T follicular helper cell (primary cell): Measurements from ENCODE around the gene GSTM2.
"Not testable (repeated sequence)": the region's sequence is repeated elsewhere in the genome, so short reads cannot be mapped to it uniquely, and the experiment has no call there.

Experiments used
- DNase-seq: peaks from one replicate; pipeline ENCODE4 v3.0.0-alpha.2; 2020; ENCODE audit warnings: low read depth

GSTM2 gene

GRCh38 chr1:109677459-109677858 lies 9.6 kb downstream of the GSTM2 start:
- no peak for DNase-seq

GRCh38 chr1:109678637-109679036 lies 10.8 kb downstream of the GSTM2 start:
- not testable (repeated sequence) for DNase-seq

GRCh38 chr1:109684777-109685176 lies 16.9 kb downstream of the GSTM2 start:
- not testable (repeated sequence) for DNase-seq

GRCh38 chr1:109685399-109685798 lies 17.5 kb downstream of the GSTM2 start:
- not testable (repeated sequence) for DNase-seq

GRCh38 chr1:109685890-109686289 lies 18.0 kb downstream of the GSTM2 start:
- not testable (repeated sequence) for DNase-seq

- not testable (repeated sequence) for DNase-seq
Measured at GRCh38 chr1:109687109-109687508, 19.3 kb downstream of the GSTM2 start.

- DNase-seq: no peak
Measured at GRCh38 chr1:109687641-109688499, 20.0 kb downstream of the GSTM2 start, which contains the start of gene GSTM1. Gene GSTM1 (plus strand): TSS chr1:109687817. CDS start chr1:109687874, 57 bp downstream.

GRCh38 chr1:109689844-109690405 lies 22.1 kb downstream of the GSTM2 start:
- DNase-seq: no peak

GRCh38 chr1:109691759-109692158 lies 23.9 kb downstream of the GSTM2 start:
- DNase-seq: no peak

- not testable (repeated sequence) for DNase-seq
Measured at GRCh38 chr1:109694400-109694799, 26.5 kb downstream of the GSTM2 start.

GRCh38 chr1:109695138-109695537 lies 27.3 kb downstream of the GSTM2 start:
- DNase-seq: not testable (repeated sequence)

GRCh38 chr1:109697066-109697465 lies 29.2 kb downstream of the GSTM2 start:
- DNase-seq: no peak

GRCh38 chr1:109697861-109698260 lies 30.0 kb downstream of the GSTM2 start:
- not testable (repeated sequence) for DNase-seq

- not testable (repeated sequence) for DNase-seq
Measured at GRCh38 chr1:109702940-109703339, 35.1 kb downstream of the GSTM2 start.

GRCh38 chr1:109704173-109704572 lies 36.3 kb downstream of the GSTM2 start:
- DNase-seq: no peak

- no peak for DNase-seq
Measured at GRCh38 chr1:109705411-109705810, 37.6 kb downstream of the GSTM2 start.

GRCh38 chr1:109708949-109709348 lies 41.1 kb downstream of the GSTM2 start:
- DNase-seq: not testable (repeated sequence)

- DNase-seq: not testable (repeated sequence)
Measured at GRCh38 chr1:109709822-109710221, 42.0 kb downstream of the GSTM2 start.

- DNase-seq: not testable (repeated sequence)
Measured at GRCh38 chr1:109711593-109712320, 43.9 kb downstream of the GSTM2 start, which contains the start of gene GSTM5. Gene GSTM5 (plus strand): TSS chr1:109712251. CDS start chr1:109712313, 62 bp downstream.

- DNase-seq: no peak
Measured at GRCh38 chr1:109712321-109712864, 44.5 kb downstream of the GSTM2 start.

- no peak for DNase-seq
Measured at GRCh38 chr1:109713636-109714035, 45.8 kb downstream of the GSTM2 start.
